ENCODE data around the gene BNIP1.

The BNIP1 gene

DNA sequence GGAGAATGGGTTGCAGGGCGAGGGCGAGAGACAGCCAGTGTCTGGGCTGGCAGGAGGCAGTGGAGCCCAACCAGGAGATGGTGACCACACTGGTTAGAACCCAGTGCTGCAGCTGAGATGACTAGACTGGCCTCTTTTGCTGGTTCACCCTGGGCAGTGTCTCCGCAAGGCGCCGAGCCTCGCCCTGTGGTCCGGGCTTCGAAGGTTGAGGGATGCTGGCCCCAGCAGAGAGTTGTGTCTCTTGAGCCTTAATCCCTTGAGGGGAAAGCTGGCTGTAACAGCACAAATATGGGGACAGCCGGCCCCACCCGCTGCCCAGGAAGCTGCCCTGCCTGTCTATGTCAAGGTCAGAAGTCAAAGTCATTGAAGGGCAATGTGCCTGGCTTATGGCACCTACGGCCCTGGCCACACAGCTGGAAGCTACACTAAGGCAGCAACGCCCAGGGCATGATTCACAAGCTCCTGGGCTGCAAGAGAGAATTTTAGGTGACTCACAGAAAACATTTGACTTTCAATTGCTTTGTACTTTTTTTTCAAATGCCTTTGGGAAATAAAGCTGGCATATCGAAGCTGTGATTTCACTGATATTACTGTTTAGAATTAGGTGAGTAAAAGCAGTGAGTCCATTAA is 57.4 kb downstream of the BNIP1 start:
- H3K4me1 ChIP-seq (ENCODE audit: control insufficient read depth, insufficient read depth, low read length) = no peaks in the 10 kb centered on the region
- peaks cover 9% of the 10 kb centered on the region for H3K27me3 ChIP-seq (ENCODE audit: control insufficient read depth, insufficient read depth, low read length)
- no peaks in the 10 kb centered on the region for H3K36me3 ChIP-seq (ENCODE audit: control insufficient read depth, insufficient read depth, low read length)
- no peak overlapping the region for H3K4me3 ChIP-seq (ENCODE audit: low read length)
- no peak overlapping the region for H3K27ac ChIP-seq (ENCODE audit: low read depth, low read length)
- H3K9ac ChIP-seq (ENCODE audit: low read length) = no peak overlapping the region

DNA sequence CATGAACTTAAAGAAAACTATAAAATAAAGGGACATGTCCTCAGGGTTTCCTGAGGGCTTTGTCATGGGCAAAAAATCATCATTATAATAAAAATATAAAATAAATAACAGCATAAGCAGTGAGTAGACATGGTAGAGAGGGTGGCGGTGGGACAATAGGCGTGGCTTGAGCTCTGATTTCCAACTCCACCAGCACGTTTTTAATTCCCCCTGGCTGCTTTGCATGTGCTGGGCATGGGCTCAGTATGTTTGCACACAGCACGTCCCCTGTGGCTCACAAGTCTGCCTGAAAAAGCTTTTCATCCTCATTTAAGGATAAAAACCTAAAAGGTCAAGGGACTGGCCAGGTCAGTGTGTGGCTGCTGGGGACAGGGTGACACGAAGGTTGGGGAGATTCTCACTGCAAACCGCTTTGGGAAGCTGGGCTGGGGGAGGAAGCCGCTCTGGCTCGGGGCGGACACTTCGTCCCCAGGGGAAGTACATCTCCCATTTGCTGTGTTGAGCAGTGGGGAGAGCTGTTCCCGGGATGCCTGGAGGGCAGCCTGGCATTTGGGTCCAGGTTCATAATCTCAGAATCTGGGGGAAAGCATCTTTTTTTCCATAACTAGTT is 58.0 kb downstream of the BNIP1 start:
- Histone ChIP-seq H3K9ac (ENCODE audit: low read length) (no peak overlapping the region), H3K36me3 (ENCODE audit: control insufficient read depth, insufficient read depth, low read length) (no peaks in the 10 kb centered on the region), H3K4me3 (ENCODE audit: low read length) (no peak overlapping the region), H3K4me1 (ENCODE audit: control insufficient read depth, insufficient read depth, low read length) (no peaks in the 10 kb centered on the region), H3K27ac (ENCODE audit: low read depth, low read length) (no peak overlapping the region), H3K27me3 (ENCODE audit: control insufficient read depth, insufficient read depth, low read length) (peaks cover 9% of the 10 kb centered on the region)

DNA sequence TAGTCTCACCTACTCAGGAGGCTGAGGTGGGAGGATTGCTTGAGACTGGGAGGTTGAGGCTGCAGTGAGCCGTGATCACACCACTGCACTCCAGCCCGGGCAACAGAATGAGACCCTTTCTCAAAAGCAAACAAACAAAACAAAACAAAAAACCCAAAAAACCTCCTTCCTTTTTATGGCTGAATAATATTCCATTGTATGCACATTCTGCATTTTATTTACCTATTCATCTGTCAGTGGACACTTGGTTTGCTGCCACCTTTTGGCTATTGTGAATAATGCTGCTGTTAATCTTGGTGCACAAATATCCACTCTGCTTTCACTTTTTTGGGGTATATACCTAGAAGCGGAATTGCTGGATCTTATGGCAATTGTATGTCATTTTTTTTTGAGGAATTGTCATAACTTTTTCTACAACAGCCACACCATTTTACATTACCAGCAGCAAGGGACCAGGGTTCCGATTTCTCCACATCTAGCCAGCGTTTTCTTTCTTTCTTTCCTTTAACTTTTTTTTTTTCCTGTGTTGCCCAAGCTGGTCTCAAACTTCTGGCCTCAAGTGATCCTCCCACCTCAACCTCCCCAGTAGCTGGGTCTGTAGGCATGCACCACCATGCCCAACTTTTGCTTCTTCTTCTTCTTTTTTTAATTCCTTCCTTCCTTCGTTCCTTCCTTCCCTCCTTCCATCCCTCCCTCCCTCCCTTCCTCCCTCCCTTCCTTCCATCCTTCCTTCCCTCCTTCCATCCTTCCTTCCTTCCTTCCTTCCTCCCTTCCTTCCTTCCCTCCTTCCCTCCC is 60.1 kb downstream of the BNIP1 start:
- Histone ChIP-seq H3K36me3 (ENCODE audit: control insufficient read depth, insufficient read depth, low read length) (no peaks in the 10 kb centered on the region), H3K4me1 (ENCODE audit: control insufficient read depth, insufficient read depth, low read length) (no peaks in the 10 kb centered on the region), H3K27ac (ENCODE audit: low read depth, low read length) (no peak overlapping the region), H3K27me3 (ENCODE audit: control insufficient read depth, insufficient read depth, low read length) (peaks cover 13% of the 10 kb centered on the region), H3K9ac (ENCODE audit: low read length) (no peak overlapping the region), H3K4me3 (ENCODE audit: low read length) (no peak overlapping the region)

DNA sequence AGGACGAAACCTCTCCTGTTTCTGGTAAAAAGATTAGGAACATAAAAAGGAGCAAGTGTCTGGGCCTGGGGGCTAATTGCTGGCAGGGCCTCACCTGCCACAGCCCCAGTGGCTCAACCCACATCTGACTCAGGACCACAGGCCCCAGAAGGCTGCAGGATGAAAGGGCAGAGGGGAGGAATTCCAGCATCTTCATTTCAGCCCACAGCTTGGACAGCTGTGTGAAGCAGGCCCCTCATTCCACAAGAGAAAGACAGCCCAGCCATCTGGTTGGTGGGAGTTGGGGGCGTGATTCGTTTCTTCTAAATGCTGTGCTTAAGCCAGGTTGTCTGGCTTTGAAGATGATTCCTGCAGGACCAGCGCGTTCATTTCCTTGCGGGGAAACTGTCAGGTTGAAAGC is 61.6 kb downstream of the BNIP1 start:
- Histone ChIP-seq H3K36me3 (ENCODE audit: control insufficient read depth, insufficient read depth, low read length) (no peaks in the 10 kb centered on the region), H3K4me1 (ENCODE audit: control insufficient read depth, insufficient read depth, low read length) (no peaks in the 10 kb centered on the region), H3K27ac (ENCODE audit: low read depth, low read length) (no peak overlapping the region), H3K27me3 (ENCODE audit: control insufficient read depth, insufficient read depth, low read length) (peaks cover 11% of the 10 kb centered on the region), H3K4me3 (ENCODE audit: low read length) (no peak overlapping the region), H3K9ac (ENCODE audit: low read length) (no peak overlapping the region)

DNA sequence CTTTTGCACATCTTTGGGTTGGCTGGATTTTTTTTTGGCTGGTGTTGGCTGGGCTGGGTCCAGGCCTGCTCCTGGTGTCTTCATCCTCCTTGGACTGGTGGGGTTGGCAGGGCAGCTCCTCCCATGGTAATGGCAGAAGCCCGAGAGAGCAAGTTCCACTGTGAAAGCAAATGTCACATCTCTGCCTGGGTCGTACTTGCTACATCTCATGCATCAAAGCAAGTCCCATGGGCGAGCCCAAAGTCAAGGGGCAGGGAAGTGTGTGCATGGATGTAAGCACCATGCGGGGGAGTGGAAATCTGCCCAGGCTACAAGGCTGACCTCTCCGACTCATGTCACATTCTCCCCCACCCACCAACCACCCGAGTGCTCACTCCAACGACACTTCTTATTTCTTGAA is 64.0 kb downstream of the BNIP1 start:
- Histone ChIP-seq H3K27me3 (ENCODE audit: control insufficient read depth, insufficient read depth, low read length) (peaks cover 3% of the 10 kb centered on the region), H3K9ac (ENCODE audit: low read length) (no peak overlapping the region), H3K4me1 (ENCODE audit: control insufficient read depth, insufficient read depth, low read length) (no peaks in the 10 kb centered on the region), H3K27ac (ENCODE audit: low read depth, low read length) (no peak overlapping the region), H3K4me3 (ENCODE audit: low read length) (no peak overlapping the region), H3K36me3 (ENCODE audit: control insufficient read depth, insufficient read depth, low read length) (no peaks in the 10 kb centered on the region)

DNA sequence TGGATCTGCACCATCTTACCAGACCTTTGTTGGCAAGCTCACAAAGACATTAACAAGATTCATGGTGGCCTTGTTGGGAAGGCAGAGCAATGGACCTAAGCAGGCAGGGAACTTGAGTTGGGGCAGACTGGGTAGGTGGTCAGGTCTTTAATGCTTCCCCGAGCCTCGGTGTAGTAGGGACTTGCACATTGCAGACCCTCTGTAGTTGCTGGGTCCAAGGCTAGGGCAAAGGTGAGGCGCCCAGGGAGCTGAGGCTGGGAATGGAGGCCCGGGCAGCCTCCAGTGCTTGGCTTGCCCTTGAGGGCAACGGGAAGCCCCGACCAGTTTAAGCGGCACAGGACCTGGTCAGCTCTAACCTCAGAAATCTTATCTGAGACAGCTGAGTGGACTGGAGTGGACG is 66.5 kb downstream of the BNIP1 start:
- peaks cover 3% of the 10 kb centered on the region for H3K27me3 ChIP-seq (ENCODE audit: control insufficient read depth, insufficient read depth, low read length)
- no peak overlapping the region for H3K9ac ChIP-seq (ENCODE audit: low read length)
- no peak overlapping the region for H3K4me3 ChIP-seq (ENCODE audit: low read length)
- H3K36me3 ChIP-seq (ENCODE audit: control insufficient read depth, insufficient read depth, low read length) = no peaks in the 10 kb centered on the region
- no peak overlapping the region for H3K27ac ChIP-seq (ENCODE audit: low read depth, low read length)
- no peaks in the 10 kb centered on the region for H3K4me1 ChIP-seq (ENCODE audit: control insufficient read depth, insufficient read depth, low read length)

DNA sequence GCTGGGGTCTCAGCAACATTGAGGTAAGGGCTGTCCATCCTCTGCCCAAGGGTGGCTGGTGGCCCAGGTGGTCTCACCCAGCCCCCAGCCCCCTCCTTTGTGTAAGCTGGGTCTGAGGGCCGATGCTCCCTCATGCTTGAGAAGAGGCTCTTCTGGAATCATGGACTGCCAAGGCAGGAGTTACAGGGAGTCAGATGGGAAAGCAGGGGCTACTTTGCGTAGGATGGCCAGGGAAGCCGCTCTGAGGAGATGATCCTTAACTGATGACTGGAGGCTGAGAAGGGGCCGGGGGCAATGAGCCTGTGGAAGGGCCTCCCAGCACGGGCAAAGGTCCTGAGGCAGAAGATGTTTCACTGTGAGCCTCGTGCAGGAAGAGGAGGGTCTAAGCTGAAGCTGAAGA is 67.0 kb downstream of the BNIP1 start:
- Histone ChIP-seq H3K36me3 (ENCODE audit: control insufficient read depth, insufficient read depth, low read length) (no peaks in the 10 kb centered on the region), H3K4me3 (ENCODE audit: low read length) (no peak overlapping the region), H3K27ac (ENCODE audit: low read depth, low read length) (no peak overlapping the region), H3K27me3 (ENCODE audit: control insufficient read depth, insufficient read depth, low read length) (peaks cover 3% of the 10 kb centered on the region), H3K9ac (ENCODE audit: low read length) (no peak overlapping the region), H3K4me1 (ENCODE audit: control insufficient read depth, insufficient read depth, low read length) (no peaks in the 10 kb centered on the region)

DNA sequence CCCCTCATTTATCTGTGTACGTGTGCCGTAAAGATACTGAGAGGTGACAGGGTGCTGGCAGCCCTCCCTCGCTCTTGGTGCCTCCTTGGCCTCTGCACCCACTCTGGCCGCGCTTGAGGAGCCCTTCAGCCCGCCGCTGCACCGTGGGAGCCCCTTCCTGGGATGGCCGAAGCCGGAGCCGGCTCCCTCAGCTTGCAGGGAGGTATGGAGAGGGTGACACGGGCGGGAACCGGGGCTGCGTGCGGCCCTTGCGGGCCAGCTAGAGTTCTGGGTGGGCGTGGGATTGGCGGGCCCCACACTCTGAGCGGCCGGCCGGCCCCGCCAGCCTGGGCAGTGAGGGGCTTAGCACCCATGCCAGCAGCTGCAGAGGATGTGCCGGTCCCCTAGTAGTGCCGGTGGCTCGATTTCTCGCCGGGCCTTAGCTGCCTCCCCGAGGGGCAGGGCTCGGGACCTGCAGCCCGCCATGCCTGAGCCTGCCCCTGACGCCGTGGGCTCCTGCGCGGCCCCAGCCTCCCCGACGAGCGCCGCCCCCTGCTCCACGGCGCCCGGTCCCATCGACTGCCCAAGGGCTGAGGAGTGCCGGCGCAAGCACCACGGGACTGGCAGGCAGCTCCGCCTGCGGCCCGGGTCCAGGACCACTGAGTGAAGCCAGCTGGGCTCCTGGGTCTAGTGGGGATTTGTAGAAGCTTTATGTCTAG is 69.1 kb downstream of the BNIP1 start:
- Histone ChIP-seq H3K27ac (ENCODE audit: low read depth, low read length) (no peak overlapping the region), H3K27me3 (ENCODE audit: control insufficient read depth, insufficient read depth, low read length) (peaks cover under 1% of the 10 kb centered on the region), H3K36me3 (ENCODE audit: control insufficient read depth, insufficient read depth, low read length) (no peaks in the 10 kb centered on the region), H3K4me3 (ENCODE audit: low read length) (no peak overlapping the region), H3K4me1 (ENCODE audit: control insufficient read depth, insufficient read depth, low read length) (no peaks in the 10 kb centered on the region), H3K9ac (ENCODE audit: low read length) (no peak overlapping the region)
